Colonic mucosa (tissue), 4 donors: Measurements from ENCODE around the gene OR1F1. TPM values are rescaled to one million over a fixed set of nuclear protein-coding genes. Genes with fewer than 3 reads are reported as not detected.

ENCODE experiments used
- DNase-seq: peaks from one replicate; pipeline ENCODE4 v3.0.0-alpha.2; 2020
- H3K27ac ChIP-seq: fragments of 200-600 bp; one replicate; pipeline ENCODE4 v1.8.0; 2021
- H3K27me3 ChIP-seq: fragments of 200-600 bp; one replicate; pipeline ENCODE4 v1.8.0; 2021
- H3K36me3 ChIP-seq: fragments of 200-600 bp; one replicate; pipeline ENCODE4 v1.8.0; 2021
- H3K4me1 ChIP-seq: fragments of 200-600 bp; one replicate; pipeline ENCODE4 v1.8.0; 2021; ENCODE audit warnings: mild to moderate bottlenecking
- H3K4me3 ChIP-seq: fragments of 200-600 bp; one replicate; pipeline ENCODE4 v1.8.0; 2021
- H3K9ac ChIP-seq, 2 donors: one replicate each; pipeline ENCODE4 v1.7.0; 2013; ENCODE audit warnings: control low read depth in 2 of 2, low read depth in 2 of 2, low read length in 2 of 2
- H3K9me3 ChIP-seq: fragments of 200-600 bp; one replicate; pipeline ENCODE4 v1.8.0; 2021
- intact Hi-C: fragments of 100-400 bp; cut with DNase I; formaldehyde crosslinking; loops from one replicate; pipeline ENCODE4 v1.14.1; 2022
- total RNA-seq, 2 donors: library from RNA; stranded (reverse); fragmentation: NEBNext Ultra II Directional in 1 of 2; extraction: Animal tissue kit (Norgen Biotek cat#: 25700) in 1 of 2; gene quantifications; one replicate each; pipeline ENCODE4 v1.2.1, GENCODE V29; 2021
- TF ChIP-seq, protein P1 (sequence below): fragments of 200-600 bp; IDR thresholded peaks from one replicate; pipeline ENCODE4 v1.8.0; 2022; ENCODE audit warnings: antibody characterized with exemption, mild to moderate bottlenecking
- donor health status: healthy.
- donor health status: DM: no; HTN: no; CAD: no.
- donor health status: DM: no; HTN: no; CAD: no.

Gene OR1F1
- total RNA-seq, 2 donors from 2014 or later: not detected

DNA sequence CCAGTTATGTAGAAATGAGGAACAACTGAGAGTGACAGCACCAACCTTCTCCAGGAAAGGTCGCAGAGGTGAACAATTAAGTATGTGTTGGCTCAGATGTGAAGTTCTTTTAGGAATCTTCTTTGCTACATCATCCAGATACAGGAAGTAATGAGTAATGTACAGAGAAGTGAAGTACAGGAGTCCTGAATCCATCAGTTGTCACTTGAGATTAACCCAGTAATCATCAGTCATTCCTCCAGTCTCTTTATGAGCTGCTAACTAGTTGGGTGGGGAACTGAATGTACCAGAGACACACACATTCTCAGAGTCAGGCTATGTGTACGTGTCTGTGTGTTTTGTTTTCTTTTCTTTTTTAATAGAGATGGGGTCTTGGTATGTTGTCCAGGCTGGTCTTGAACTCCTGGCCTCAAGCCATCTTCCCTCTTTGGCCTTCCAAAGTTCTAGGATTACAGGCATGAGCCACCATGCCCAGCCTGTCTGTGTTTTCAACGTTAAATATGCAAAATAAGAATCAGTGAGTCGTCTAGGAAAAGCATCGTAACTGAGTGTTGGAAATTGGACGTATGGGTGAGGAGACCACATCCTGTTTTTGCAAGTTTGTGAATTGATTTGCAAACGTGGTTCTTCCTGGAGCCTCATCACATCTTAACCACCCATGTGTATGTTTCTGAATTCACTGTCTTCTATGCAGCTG is 27.0 kb downstream of the OR1F1 start:
- H3K27ac ChIP-seq: no peak overlapping the region
- H3K36me3 ChIP-seq: no peaks in the 10 kb centered on the region
- TF ChIP-seq, protein P1, sequence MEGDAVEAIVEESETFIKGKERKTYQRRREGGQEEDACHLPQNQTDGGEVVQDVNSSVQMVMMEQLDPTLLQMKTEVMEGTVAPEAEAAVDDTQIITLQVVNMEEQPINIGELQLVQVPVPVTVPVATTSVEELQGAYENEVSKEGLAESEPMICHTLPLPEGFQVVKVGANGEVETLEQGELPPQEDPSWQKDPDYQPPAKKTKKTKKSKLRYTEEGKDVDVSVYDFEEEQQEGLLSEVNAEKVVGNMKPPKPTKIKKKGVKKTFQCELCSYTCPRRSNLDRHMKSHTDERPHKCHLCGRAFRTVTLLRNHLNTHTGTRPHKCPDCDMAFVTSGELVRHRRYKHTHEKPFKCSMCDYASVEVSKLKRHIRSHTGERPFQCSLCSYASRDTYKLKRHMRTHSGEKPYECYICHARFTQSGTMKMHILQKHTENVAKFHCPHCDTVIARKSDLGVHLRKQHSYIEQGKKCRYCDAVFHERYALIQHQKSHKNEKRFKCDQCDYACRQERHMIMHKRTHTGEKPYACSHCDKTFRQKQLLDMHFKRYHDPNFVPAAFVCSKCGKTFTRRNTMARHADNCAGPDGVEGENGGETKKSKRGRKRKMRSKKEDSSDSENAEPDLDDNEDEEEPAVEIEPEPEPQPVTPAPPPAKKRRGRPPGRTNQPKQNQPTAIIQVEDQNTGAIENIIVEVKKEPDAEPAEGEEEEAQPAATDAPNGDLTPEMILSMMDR: no peak
- H3K9me3 ChIP-seq: no peaks in the 10 kb centered on the region
- DNase-seq: no peak
- intact Hi-C loops: no loop called here
- no peaks in the 10 kb centered on the region for H3K4me1 ChIP-seq
- H3K9ac ChIP-seq: no peak overlapping the region
- no peak overlapping the region for H3K4me3 ChIP-seq
- no peaks in the 10 kb centered on the region for H3K27me3 ChIP-seq

GRCh38 chr16:3215601-3216262 is 27.7 kb downstream of the OR1F1 start:
- no peak overlapping the region for H3K4me3 ChIP-seq
- H3K9me3 ChIP-seq: no peaks in the 10 kb centered on the region
- no peak overlapping the region for H3K9ac ChIP-seq
- DNase-seq: no peak
- intact Hi-C loops: no loop called here
- no peaks in the 10 kb centered on the region for H3K27me3 ChIP-seq
- TF ChIP-seq, protein P1: no peak
- H3K36me3 ChIP-seq: no peaks in the 10 kb centered on the region
- no peaks in the 10 kb centered on the region for H3K4me1 ChIP-seq
- H3K27ac ChIP-seq: no peak overlapping the region

- intact Hi-C loops: no loop called here
- H3K27ac ChIP-seq: no peak overlapping the region
- TF ChIP-seq, protein P1: no peak
Measured at GRCh38 chr16:3216263-3216640, 28.2 kb downstream of the OR1F1 start.

DNA sequence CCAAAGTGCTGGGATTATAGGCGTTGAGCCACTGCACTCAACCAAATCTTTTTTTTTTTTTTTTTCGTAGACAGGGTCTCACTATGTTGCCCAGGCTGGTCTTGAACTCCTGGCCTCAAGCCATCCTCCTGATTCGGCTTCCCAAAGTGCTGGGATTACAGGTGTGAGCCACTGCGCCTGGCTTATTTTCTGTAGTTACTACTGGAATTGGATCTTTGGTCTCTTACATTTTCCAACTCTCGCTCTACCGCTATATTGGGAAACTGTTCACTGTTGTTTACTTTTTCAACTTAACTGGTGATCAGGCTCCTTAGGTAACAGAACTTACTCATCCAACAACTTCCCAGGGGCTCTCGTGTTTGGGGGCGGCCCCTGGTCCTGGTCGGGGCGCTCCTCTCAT is 32.8 kb downstream of the OR1F1 start:
- H3K9me3 ChIP-seq: peaks cover 20% of the 10 kb centered on the region
- TF ChIP-seq, protein P1: no peak
- peaks cover 6% of the 10 kb centered on the region for H3K36me3 ChIP-seq
- H3K4me3 ChIP-seq: no peak overlapping the region
- H3K27me3 ChIP-seq: no peaks in the 10 kb centered on the region
- no peak overlapping the region for H3K27ac ChIP-seq
- DNase-seq: no peak
- intact Hi-C loops: no loop called here
- no peak overlapping the region for H3K9ac ChIP-seq
- no peaks in the 10 kb centered on the region for H3K4me1 ChIP-seq

More at GRCh38 chr16:3216263-3216640, 28.2 kb downstream of the OR1F1 start:
- no peaks in the 10 kb centered on the region for H3K36me3 ChIP-seq
- no peak overlapping the region for H3K4me3 ChIP-seq
- H3K27me3 ChIP-seq: no peaks in the 10 kb centered on the region
- H3K9me3 ChIP-seq: no peaks in the 10 kb centered on the region
- H3K9ac ChIP-seq: no peak overlapping the region
- DNase-seq: no peak
- H3K4me1 ChIP-seq: no peaks in the 10 kb centered on the region

DNA sequence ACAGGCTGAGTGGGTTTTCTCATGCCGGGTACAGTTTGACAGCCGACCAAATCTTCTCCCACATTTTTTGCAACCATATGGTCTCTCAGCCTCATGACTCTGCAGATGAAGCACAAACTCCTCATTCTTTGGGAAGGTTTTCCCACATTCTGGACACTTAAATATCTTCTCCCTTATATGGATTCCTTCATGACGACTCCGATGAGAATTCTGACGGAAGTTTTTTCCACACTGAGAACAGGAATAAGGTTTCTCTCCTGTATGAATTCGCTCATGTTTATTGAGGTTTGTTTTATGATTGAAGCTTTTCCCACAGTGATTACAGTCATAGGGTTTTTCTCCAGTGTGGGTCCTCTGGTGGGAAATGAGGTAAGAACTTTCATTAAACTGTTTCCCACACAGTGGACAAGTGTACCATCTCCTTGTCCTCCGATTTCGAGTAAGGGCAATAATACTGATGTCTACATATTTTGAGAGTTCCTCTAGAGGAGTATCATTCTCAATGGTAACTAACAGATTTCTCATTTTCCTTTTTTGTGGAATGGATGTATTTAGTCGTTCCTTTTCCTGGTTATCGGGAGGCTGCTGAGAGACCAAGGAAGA is 36.0 kb downstream of the OR1F1 start:
- intact Hi-C loops: no loop called here
- Histone ChIP-seq H3K9ac (no peak overlapping the region), H3K27ac (no peak overlapping the region), H3K4me3 (no peak overlapping the region), H3K36me3 (peaks cover 13% of the 10 kb centered on the region), H3K27me3 (no peaks in the 10 kb centered on the region), H3K4me1 (no peaks in the 10 kb centered on the region), H3K9me3 (peaks cover 20% of the 10 kb centered on the region)
- TF ChIP-seq, protein P1: no peak
- no peak for DNase-seq
